Sigmoid colon (tissue), 7 donors: ENCODE measurements around the gene CFI. TPM values are rescaled to one million over a fixed set of nuclear protein-coding genes. Genes with fewer than 3 reads are reported as not detected.
A peak's percentile ranks its signal among the peaks of the same experiment; 100 is the strongest.

ENCODE experiments used
- DNase-seq: peaks from one replicate; pipeline ENCODE4 v3.0.0-alpha.2; 2019
- H3K27ac ChIP-seq, 4 donors: fragments of 200-600 bp; sonication (generic); one replicate each; pipeline ENCODE4 v1.5.1; 2016 to 2019; ENCODE audit warnings: mild to moderate bottlenecking in 1 of 4
- H3K27me3 ChIP-seq, 3 donors: fragments of 200-600 bp; sonication (generic); one replicate each; pipeline ENCODE4 v1.5.1; 2019; ENCODE audit warnings: mild to moderate bottlenecking in 1 of 3
- H3K36me3 ChIP-seq, 4 donors: fragments of 200-600 bp; sonication (generic); one replicate each; pipeline ENCODE4 v1.5.1; 2016 to 2019
- H3K4me1 ChIP-seq, 4 donors: fragments of 200-600 bp; sonication (generic); one replicate each; pipeline ENCODE4 v1.5.1; 2017 to 2019
- H3K4me3 ChIP-seq, 4 donors: fragments of 200-600 bp; sonication (generic); one replicate each; pipeline ENCODE4 v1.5.1; 2017 to 2019; ENCODE audit warnings: mild to moderate bottlenecking in 2 of 4, moderate library complexity in 1 of 4
- H3K9me3 ChIP-seq, 4 donors: fragments of 200-600 bp in 3 of 4; sonication (generic) in 3 of 4; one replicate each; pipeline versions ENCODE4 v1.5.1 to v1.6.1; 2013 to 2019
- EP300 ChIP-seq, 4 donors: sonication (generic); formaldehyde crosslinking; IDR thresholded peaks; one replicate each; pipeline ENCODE4 v1.6.1; 2017; ENCODE audit warnings: antibody characterized with exemption in 4 of 4
- POLR2A ChIP-seq, 2 donors: fragments of 450-650 bp; IDR thresholded peaks; one replicate each; pipeline ENCODE4 v1.6.1; 2016; ENCODE audit warnings: antibody characterized with exemption in 2 of 2, mild to moderate bottlenecking in 2 of 2, moderate library complexity in 2 of 2
- POLR2AphosphoS5 ChIP-seq, 4 donors: sonication (generic); formaldehyde crosslinking; IDR thresholded peaks; one replicate each; pipeline ENCODE4 v1.6.1; 2017; ENCODE audit warnings: antibody characterized with exemption in 4 of 4
- WGBS, 2 donors: extraction: QIAGEN DNeasy Blood & Tissue Kit; methylation state at CpG; one replicate each; pipeline ENCODE4 v1.1.7; 2013; 5-methylcytosine and 5-hydroxymethylcytosine counted together
- intact Hi-C: fragments of 100-400 bp; cut with DNase I; formaldehyde crosslinking; loops from one replicate; pipeline ENCODE4 v1.15.1; 2023
- polyA plus RNA-seq, 3 donors: library from polyadenylated mRNA; stranded (reverse); fragments of 200-250 nt; gene quantifications; one replicate each; pipeline ENCODE4 v1.2.3, GENCODE V29; 2013
- total RNA-seq, 4 donors: library from RNA; depleted of rRNA; stranded (reverse); fragments of >200 nt; gene quantifications; one replicate each; pipeline ENCODE4 v1.1.0, GENCODE V29; 2016
- TF ChIP-seq, protein P1 (sequence below), 4 experiments: fragments of 450-650 bp in 3 of 4; fragments of 200-600 bp in 1 of 4; IDR thresholded peaks; one replicate each; pipeline ENCODE4 v1.5.1; 2016 to 2019; ENCODE audit warnings: antibody characterized with exemption in 4 of 4, mild to moderate bottlenecking in 3 of 4, moderate library complexity in 2 of 4
- donor health status: healthy with polysubstance abuse.
- donor health status: Bipolar disorder and iron deficiency.
- donor health status: healthy.

Gene CFI
- total and polyA plus RNA-seq, 7 donors = 1.2 to 14.4 (median 7.5) TPM

DNA sequence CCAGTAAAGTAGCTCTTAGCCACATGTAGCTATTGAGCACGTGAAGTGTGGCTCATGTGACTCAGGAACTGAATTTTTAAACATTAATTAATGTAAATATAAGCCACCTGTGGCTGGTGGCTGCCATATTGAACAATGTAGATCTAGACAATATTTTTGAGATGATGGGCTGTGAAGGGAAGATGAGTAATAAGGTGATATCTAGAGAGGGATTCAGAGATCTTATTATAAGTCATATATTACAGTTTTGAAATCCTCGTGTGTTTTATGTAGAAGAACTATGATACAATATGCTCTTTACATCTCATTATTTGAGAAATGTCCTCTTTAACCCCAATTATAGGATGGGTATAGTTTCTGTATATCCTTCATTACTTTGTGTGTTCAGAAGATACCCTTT is 19.4 kb upstream of the CFI start:
- H3K36me3 ChIP-seq = peaks cover 3 to 66% (median 5%) of the 10 kb centered on the region in 4 donors
- 58 to 77% methylated on average over 2 of the region's 2 CpGs for WGBS, 2 donors
- TF ChIP-seq POLR2A (IDR thresholded peaks at IDR 0.05) (no peak), EP300 (IDR thresholded peaks at IDR 0.05) (no peak), POLR2AphosphoS5 (IDR thresholded peaks at IDR 0.05) (no peak)
- TF ChIP-seq, protein P1, sequence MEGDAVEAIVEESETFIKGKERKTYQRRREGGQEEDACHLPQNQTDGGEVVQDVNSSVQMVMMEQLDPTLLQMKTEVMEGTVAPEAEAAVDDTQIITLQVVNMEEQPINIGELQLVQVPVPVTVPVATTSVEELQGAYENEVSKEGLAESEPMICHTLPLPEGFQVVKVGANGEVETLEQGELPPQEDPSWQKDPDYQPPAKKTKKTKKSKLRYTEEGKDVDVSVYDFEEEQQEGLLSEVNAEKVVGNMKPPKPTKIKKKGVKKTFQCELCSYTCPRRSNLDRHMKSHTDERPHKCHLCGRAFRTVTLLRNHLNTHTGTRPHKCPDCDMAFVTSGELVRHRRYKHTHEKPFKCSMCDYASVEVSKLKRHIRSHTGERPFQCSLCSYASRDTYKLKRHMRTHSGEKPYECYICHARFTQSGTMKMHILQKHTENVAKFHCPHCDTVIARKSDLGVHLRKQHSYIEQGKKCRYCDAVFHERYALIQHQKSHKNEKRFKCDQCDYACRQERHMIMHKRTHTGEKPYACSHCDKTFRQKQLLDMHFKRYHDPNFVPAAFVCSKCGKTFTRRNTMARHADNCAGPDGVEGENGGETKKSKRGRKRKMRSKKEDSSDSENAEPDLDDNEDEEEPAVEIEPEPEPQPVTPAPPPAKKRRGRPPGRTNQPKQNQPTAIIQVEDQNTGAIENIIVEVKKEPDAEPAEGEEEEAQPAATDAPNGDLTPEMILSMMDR (IDR thresholded peaks at IDR 0.05) = no peak

DNA sequence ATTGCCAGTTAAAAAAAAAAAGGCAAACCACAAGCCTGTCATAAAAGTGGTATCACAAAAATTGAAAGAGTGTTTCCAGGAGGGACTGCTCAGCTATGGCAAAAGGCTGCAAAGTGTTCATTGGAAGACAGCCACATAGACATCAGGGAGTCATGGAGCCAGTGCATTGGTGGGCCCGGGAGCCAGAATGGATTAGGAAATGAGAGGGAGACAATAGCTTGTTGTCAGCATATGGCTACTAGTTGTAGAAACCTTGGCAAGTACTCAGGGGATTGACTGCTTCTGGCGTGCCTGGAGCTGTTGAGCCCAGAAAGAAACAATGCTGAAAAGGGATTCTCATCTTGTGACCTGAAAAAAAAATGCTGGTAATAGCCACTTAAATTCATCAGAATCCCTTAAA is 18.8 kb upstream of the CFI start:
- Histone ChIP-seq H3K36me3 (peaks cover 3 to 65% (median 5%) of the 10 kb centered on the region in 4 donors), H3K4me1 (peaks cover 0 to 12% (median 11%) of the 10 kb centered on the region in 4 donors), H3K27me3 (no peaks in the 10 kb centered on the region), H3K9me3 (no peaks in the 10 kb centered on the region), H3K27ac (no peak overlapping the region), H3K4me3 (no peak overlapping the region)
- intact Hi-C loops = no loop called here
- DNase-seq = no peak
- 80 to 82% methylated on average over 2 of the region's 2 CpGs for WGBS, 2 donors
- TF ChIP-seq EP300 (IDR thresholded peaks at IDR 0.05) (no peak), POLR2AphosphoS5 (IDR thresholded peaks at IDR 0.05) (no peak), POLR2A (IDR thresholded peaks at IDR 0.05) (no peak)
- TF ChIP-seq, protein P1 (IDR thresholded peaks at IDR 0.05) = no peak

More for the DNA sequence above, 19.4 kb upstream of the CFI start:
- Histone ChIP-seq H3K4me1 (peaks cover 0 to 10% (median 9%) of the 10 kb centered on the region in 4 donors), H3K27ac (no peak overlapping the region), H3K4me3 (no peak overlapping the region), H3K27me3 (no peaks in the 10 kb centered on the region), H3K9me3 (no peaks in the 10 kb centered on the region)
- no peak for DNase-seq
- intact Hi-C loops = no loop called here

DNA sequence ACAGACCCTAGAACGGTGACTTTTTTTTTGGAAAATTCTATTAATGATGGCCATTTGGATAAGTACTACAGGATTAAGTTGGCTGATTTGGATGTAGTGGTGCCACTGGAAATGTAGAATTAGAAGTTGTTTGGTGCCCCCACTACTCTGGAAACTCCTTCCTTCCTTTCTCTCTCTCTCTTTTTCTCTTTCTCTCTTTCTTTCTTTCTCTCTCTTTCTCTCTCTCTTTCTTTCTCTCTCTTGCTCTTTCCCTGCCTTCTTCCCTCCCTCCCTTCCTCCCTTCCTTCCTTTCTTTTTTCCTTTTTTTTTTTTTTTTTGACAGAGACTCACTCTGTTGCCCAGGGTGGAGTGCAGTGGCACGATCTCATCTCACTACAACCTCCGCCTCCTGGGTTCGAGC is 16.5 kb upstream of the CFI start:
- H3K27ac ChIP-seq = no peak overlapping the region
- intact Hi-C loops = loop anchor here (5.0 to 10.0 kb wide), 3 partner anchors 377 to 1193 kb away; partner anchors contain the start of genes ELOVL6, RPL34 and SEC24B
- H3K27me3 ChIP-seq = no peaks in the 10 kb centered on the region
- H3K4me1 ChIP-seq = peaks cover 0 to 17% (median 14%) of the 10 kb centered on the region in 4 donors
- H3K36me3 ChIP-seq = peaks cover 0 to 42% (median 2%) of the 10 kb centered on the region in 4 donors
- 96 to 98% methylated on average over 4 of the region's 4 CpGs for WGBS, 2 donors
- TF ChIP-seq POLR2A (IDR thresholded peaks at IDR 0.05) (no peak), EP300 (IDR thresholded peaks at IDR 0.05) (no peak), POLR2AphosphoS5 (IDR thresholded peaks at IDR 0.05) (no peak)
- TF ChIP-seq, protein P1 (IDR thresholded peaks at IDR 0.05) = no peak
- no peak overlapping the region for H3K4me3 ChIP-seq
- DNase-seq = no peak
- no peaks in the 10 kb centered on the region for H3K9me3 ChIP-seq

DNA sequence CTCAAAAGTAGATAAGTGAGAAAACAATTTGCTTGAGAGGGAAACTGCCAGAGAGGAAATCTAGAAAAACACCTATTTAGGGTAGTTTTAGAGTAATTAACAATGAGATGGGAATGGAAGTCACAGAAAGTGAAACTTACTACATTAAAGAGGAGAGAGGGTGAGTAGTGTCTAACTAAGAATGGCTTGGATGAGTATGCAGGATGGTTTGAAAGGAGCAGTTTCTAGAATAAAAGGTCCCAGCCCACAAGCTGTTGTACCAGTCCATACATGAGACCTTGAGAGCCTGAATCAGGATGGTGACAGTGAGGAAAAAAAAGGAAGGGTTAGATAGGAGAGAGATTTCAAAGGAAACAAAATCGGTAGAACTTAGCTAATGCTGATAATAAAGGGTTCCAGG is 15.1 kb upstream of the CFI start:
- WGBS, 2 donors = 51 to 73% methylated on average over 1 of the region's 1 CpG
- no peaks in the 10 kb centered on the region for H3K9me3 ChIP-seq
- no peak for DNase-seq
- H3K4me1 ChIP-seq = peaks cover 0 to 17% (median 14%) of the 10 kb centered on the region in 4 donors
- intact Hi-C loops = loop anchor here (2.0 to 10.0 kb wide), 4 partner anchors 256 to 1192 kb away; partner anchors contain the start of genes ELOVL6, MCUB, RPL34 and SEC24B
- no peak overlapping the region for H3K4me3 ChIP-seq
- H3K27ac ChIP-seq = no peak overlapping the region
- TF ChIP-seq POLR2A (IDR thresholded peaks at IDR 0.05) = no peak
- TF ChIP-seq EP300 (IDR thresholded peaks at IDR 0.05) = no peak
- no peak for TF ChIP-seq POLR2AphosphoS5 (IDR thresholded peaks at IDR 0.05)
- TF ChIP-seq, protein P1 (IDR thresholded peaks at IDR 0.05) = no peak
- peaks cover 0 to 28% (median 2%) of the 10 kb centered on the region in 4 donors for H3K36me3 ChIP-seq
- no peaks in the 10 kb centered on the region for H3K27me3 ChIP-seq

DNA sequence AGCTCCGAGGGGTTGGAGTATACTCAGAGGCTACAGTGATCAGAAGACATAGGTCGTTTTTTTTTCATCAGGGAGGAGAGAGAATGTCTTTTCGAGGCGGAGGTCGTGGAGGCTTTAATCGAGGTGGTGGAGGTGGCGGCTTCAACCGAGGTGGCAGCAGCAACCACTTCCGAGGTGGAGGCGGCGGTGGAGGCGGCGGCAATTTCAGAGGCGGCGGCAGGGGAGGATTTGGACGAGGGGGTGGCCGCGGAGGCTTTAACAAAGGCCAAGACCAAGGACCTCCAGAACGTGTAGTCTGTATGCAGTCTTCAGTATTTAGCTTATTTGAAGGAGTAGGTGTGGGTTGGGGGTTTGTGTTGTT is 14.3 kb upstream of the CFI start:
- Histone ChIP-seq H3K4me1 (peaks cover 0 to 17% (median 14%) of the 10 kb centered on the region in 4 donors), H3K4me3 (peak overlapping the region; percentile 65 to 83 (median 80)), H3K27ac (peak overlapping the region; percentile 80 to 91 (median 86)), H3K36me3 (peaks cover 0 to 20% (median 2%) of the 10 kb centered on the region in 4 donors), H3K9me3 (no peaks in the 10 kb centered on the region), H3K27me3 (no peaks in the 10 kb centered on the region)
- intact Hi-C loops = loop anchor here (2.0 to 10.0 kb wide), 4 partner anchors 255 to 1191 kb away; partner anchors contain the start of genes ELOVL6, MCUB, RPL34 and SEC24B
- no peak for DNase-seq
- 0 to 1% methylated on average over 19 of the region's 19 CpGs for WGBS, 2 donors
- TF ChIP-seq POLR2A (IDR thresholded peaks at IDR 0.05) (no peak), EP300 (IDR thresholded peaks at IDR 0.05) (no peak), POLR2AphosphoS5 (IDR thresholded peaks at IDR 0.05) (no peak)
- TF ChIP-seq, protein P1 (IDR thresholded peaks at IDR 0.05) = no peak
